HG03135 (cell line): Measurements from ENCODE around the gene DTNB.

Source experiments
- ATAC-seq: cut with Tn5 transposase; IDR thresholded peaks from one replicate; pipeline ENCODE4 v1.9.1; 2021; ENCODE audit warnings: mild to moderate bottlenecking, moderate library complexity; ENCODE audit not compliant: unreplicated experiment

DTNB gene

DNA sequence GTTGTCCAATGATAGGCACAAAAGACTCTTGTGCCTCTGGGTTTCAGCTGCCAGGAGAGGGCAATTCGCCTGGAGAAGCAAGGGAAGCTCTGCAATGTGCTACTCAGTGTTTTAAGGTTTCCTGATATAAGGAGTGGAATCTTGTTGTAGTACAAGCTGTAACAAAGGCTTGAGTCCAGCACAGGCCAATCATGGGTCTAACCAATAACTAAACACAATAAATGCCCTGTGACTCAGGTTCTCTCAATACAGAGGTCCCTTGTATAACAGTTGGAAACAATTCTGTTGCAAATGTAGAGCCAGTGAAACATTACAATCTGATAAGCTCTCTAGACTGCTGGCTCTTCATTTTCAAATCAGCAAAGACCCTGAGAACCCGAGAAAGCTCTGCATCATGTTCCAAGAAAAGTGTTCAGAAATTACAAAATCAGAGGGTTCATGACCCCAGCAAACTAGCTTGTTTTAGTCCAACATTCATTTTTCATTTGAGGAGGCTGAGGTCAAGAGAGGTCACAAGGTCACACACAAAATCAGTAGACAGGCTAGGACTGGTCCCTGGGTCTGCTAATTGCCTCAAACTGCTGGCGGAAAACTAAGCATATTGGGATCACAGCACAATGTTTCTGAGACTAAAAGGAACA lies 272.7 kb downstream of the DTNB start:
- no peak for ATAC-seq

GRCh38 chr2:25400169-25400568 lies 273.2 kb downstream of the DTNB start:
- no peak for ATAC-seq

DNA sequence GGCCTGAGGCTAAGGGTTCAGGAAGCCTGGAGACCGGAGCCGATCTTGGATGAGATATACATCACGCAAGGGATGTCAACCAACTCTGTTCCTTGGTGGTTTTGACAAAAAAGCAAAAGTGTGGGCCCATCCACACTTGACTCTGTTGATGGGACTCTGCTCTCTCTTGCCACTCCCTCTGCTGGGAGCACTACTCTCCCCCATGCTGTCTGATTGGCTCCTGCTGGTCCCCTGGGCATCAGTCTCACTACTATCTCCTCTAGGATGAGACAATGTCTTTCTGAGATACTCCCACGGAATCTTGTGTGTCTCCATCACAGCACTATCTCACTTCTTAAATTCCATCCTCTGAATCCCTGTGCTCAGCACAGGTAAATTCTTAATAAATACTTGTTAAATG lies 274.8 kb downstream of the DTNB start:
- no peak for ATAC-seq

GRCh38 chr2:25397777-25398176 lies 275.6 kb downstream of the DTNB start:
- ATAC-seq: no peak

- ATAC-seq: no peak
These were observed 284.2 kb downstream of the DTNB start for GRCh38 chr2:25389161-25389560.

DNA sequence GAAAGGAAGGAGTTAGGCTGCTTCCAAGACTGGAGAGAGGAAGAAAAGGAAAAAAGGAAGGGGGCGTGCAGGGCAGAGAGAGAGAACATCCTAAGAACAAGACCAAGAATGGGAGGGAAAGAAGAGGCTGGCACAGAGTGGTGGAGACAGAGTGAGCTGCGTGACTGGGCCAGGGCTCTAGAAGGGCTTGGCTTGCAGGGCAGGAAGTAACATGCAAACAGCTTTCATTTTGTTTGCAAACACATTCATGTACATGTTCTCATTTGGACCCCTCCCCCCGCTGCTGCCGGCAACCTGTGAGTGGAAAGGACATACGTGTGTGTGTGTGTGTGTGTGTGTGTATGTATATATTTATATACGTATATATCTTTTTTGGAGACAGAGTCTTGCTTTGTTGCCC lies 284.9 kb downstream of the DTNB start:
- ATAC-seq: no peak

- no peak for ATAC-seq
These were observed 285.4 kb downstream of the DTNB start for GRCh38 chr2:25387876-25388449.

DNA sequence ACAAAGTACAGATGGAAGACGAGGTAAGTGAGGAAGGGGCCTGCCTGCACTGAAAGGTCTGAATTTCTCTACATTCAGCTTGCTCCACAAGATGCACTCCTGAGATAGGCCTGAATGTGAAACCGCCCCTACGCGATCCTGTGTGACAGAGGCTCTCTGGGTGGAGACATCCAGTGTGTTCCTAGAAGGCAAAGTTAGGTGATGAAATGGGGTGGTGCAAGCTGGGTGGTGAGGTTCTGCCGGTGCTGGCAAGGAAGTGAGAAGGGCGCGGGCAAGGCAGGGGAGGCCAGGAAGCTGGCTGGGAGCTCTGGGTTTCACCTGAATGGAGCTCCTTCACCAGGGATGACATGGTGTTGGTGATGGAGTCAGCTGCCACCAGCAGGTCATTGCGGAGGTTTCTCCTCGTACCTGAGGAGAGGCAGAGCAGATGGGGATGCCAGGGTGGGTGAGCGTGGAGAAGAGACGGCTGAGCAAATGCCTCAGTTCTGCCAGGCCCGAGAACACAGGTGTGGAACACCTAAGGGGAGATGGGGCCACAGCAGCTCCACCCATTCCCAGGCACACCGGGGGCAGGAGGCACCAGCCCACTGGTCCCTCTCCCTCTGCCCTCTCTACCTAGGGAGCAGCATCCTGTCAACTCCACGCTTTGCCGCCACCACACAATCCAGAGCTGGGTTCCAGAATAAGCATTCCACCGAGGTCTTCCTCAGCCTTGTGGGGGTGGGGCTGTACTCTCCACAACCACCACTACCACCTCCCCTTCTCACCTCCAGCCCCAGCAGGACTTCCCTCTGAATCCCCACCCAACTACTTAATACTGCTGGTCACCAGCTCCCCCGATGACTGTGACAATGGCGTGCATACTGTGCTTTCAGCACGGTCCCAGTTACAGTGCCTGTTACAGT lies 286.2 kb downstream of the DTNB start:
- ATAC-seq: no peak

GRCh38 chr2:25385910-25386309 lies 287.5 kb downstream of the DTNB start:
- no peak for ATAC-seq

- ATAC-seq: no peak
These were observed 289.6 kb downstream of the DTNB start for GRCh38 chr2:25383806-25384205.

- ATAC-seq: no peak
These were observed 291.9 kb downstream of the DTNB start for GRCh38 chr2:25381502-25381901.

GRCh38 chr2:25380586-25381375 lies 292.6 kb downstream of the DTNB start:
- no peak for ATAC-seq

DNA sequence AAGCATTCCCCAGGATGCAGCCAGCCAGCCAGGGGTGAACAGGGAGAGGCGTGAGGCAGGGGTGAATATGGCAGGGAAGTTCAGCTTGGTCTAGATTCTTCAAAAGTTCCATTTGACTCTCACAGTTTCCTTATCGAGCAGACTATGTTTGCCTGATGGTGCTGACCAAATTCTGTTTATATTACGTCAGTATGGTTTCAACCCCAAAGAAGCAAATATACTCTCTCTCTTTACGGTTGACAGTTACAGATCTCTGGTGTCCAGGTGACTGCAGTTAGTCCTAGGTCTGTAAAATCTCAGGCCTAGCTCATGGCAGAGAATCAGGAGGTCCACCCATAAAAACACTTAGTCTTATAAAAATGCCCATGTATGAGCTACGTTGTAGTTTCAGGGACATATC lies 293.4 kb downstream of the DTNB start:
- no peak for ATAC-seq

DNA sequence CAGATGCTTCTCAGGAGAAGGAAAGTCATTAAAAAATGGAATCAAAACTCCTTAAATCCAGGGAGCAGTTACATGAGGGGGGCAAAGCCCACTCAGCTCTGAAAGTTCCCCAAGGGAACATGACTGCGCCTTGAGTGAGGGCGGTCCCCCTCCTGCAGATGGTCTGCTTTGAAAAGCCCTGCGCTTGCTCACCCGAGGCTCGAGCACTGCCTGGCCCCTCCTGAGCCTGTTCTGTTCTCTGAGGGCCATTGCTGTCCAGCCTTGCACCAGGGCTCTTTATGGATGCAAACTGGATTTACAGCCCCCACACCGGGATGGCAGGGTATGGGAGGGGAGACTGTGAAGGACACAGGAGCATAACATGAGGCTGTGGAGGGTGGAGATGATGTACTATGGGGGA lies 293.8 kb downstream of the DTNB start:
- ATAC-seq: no peak

GRCh38 chr2:25378731-25379490 lies 294.5 kb downstream of the DTNB start:
- ATAC-seq: no peak

- ATAC-seq: no peak
These were observed 295.5 kb downstream of the DTNB start for GRCh38 chr2:25377822-25378421.

DNA sequence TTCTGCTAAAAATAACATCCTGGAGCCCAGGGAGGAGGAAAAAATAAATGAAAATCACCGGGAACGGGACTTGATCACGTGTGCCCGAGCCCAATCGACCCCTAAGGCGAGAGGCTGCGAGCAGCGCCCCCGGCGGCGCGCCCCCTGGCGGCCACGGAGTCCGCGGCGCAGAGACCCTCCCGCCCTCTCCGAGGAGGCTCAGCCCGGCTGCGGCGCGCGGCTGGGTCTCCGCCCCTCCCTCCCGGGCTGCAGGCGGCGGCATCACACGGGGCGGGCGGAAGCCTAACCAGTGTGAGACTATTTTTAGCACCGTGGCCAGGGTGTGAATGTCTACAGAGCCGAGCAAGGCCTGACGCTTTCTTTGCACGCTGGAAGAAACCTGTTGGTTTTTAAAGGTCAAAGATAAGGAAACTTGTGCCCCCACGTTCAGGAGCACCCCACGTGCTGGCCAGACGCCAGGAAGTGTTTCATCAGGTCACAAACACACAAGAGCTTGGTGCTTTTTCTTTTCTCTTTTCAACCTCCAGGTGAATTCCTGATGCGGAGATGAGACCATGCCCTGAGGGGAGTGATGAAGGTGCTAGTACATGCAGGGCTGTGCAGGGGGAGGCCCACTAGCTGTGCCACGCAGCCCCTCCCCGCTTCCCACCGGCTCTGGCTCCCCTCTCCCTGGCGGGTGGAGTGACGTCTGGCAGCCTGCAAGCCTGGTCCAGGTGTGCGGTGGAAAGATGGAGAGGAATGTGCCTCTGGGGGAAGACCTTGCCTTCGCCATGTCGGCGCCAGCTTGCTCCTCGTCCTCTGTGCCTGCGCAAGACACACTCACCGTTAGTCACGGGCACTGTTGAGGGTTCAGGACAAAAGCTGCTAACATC lies 296.4 kb downstream of the DTNB start:
- ATAC-seq: peak; percentile 91

DNA sequence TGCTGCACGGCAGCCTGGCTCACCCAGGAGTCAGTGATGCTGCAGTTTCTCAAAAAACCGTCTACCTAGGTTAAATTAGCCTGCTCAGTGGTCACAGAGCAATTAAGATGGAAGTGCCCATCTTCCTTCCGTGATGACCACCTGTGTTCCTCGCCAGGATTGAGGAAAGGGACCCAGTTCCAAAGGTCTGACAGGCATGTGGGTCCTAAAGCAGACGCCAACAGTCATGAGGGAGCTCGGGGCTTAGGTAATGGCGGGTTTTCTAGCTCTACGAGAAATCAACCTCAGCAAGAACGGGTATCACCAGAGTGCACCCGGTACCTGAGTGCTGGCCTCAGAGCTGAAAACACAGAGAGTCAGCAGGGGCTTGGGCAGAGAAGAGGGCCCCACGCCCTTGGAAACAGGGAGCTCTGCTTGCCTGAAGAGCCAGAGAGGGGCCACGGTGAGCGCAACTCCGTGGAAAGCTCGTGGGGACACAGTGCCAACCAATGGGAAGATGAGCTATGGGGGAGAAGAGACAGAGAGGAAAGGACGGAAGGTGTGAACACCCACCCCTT lies 297.3 kb downstream of the DTNB start:
- no peak for ATAC-seq
